Nephron progenitor cell (in vitro differentiated cells): ENCODE data around the gene CHIC1.
"Not testable (repeated sequence)": the region's sequence is repeated elsewhere in the genome, so short reads cannot be mapped to it uniquely, and the experiment has no call there.

Experiments used
- DNase-seq: peaks from one replicate; pipeline ENCODE4 v3.0.0; 2021
- H3K27ac Mint-ChIP-seq: 2 replicates; pipeline ENCODE4 v1.8.0; 2021; ENCODE audit warnings: mild to moderate bottlenecking, moderate library complexity, mixed read lengths
- H3K27me3 Mint-ChIP-seq: 2 replicates; pipeline ENCODE4 v1.8.0; 2021; ENCODE audit warnings: mild to moderate bottlenecking, low read depth, mixed read lengths; ENCODE audit not compliant: poor library complexity
- H3K36me3 Mint-ChIP-seq: 2 replicates; pipeline ENCODE4 v1.8.0; 2021; ENCODE audit warnings: low read depth, mixed read lengths
- H3K4me1 Mint-ChIP-seq: 2 replicates; pipeline ENCODE4 v1.8.0; 2021; ENCODE audit warnings: mixed read lengths
- H3K4me3 Mint-ChIP-seq: 2 replicates; pipeline ENCODE4 v1.8.0; 2021; ENCODE audit warnings: mild to moderate bottlenecking, moderate library complexity, mixed read lengths
- H3K9me3 Mint-ChIP-seq: 2 replicates; pipeline ENCODE4 v1.8.0; 2021; ENCODE audit warnings: mild to moderate bottlenecking, moderate library complexity, mixed read lengths
- TF ChIP-seq, protein P1 (sequence below): fragments of 200-600 bp; sonication (generic); IDR thresholded peaks from 2 replicates; pipeline ENCODE4 v1.5.0; 2021; ENCODE audit warnings: antibody characterized with exemption

Gene CHIC1

DNA sequence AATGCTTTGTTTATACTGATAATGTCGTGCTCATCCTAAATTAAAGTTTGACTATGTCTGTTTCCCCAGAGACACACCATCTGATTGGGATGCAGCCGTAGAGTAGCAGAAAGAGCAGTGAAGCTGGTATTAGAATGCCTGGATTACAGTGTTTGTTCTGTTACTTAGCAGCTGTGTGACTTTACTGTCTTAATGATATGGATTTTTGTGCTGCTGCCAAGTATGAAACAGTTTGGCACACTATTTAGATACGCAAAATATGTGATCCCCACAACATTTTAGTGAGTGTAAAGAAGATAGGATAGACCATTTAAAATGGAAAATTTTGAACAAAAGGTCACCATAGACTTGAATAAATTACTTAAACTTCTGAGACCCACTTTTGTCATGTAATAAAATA, 1.2 kb upstream of the CHIC1 start:
- no peaks in the 10 kb centered on the region for H3K27me3 Mint-ChIP-seq
- no peak overlapping the region for H3K27ac Mint-ChIP-seq
- no peak for DNase-seq
- peaks cover 9% of the 10 kb centered on the region for H3K4me1 Mint-ChIP-seq
- H3K36me3 Mint-ChIP-seq = no peaks in the 10 kb centered on the region
- peak overlapping the region; percentile 98 for H3K4me3 Mint-ChIP-seq
- H3K9me3 Mint-ChIP-seq = peaks cover 10% of the 10 kb centered on the region
- TF ChIP-seq, protein P1, sequence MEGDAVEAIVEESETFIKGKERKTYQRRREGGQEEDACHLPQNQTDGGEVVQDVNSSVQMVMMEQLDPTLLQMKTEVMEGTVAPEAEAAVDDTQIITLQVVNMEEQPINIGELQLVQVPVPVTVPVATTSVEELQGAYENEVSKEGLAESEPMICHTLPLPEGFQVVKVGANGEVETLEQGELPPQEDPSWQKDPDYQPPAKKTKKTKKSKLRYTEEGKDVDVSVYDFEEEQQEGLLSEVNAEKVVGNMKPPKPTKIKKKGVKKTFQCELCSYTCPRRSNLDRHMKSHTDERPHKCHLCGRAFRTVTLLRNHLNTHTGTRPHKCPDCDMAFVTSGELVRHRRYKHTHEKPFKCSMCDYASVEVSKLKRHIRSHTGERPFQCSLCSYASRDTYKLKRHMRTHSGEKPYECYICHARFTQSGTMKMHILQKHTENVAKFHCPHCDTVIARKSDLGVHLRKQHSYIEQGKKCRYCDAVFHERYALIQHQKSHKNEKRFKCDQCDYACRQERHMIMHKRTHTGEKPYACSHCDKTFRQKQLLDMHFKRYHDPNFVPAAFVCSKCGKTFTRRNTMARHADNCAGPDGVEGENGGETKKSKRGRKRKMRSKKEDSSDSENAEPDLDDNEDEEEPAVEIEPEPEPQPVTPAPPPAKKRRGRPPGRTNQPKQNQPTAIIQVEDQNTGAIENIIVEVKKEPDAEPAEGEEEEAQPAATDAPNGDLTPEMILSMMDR = no peak

- Mint-ChIP-seq H3K4me3 (peak overlapping the region; percentile 98), H3K27ac (peak overlapping the region; percentile 82), H3K36me3 (no peaks in the 10 kb centered on the region), H3K4me1 (peaks cover 9% of the 10 kb centered on the region), H3K9me3 (peaks cover 4% of the 10 kb centered on the region), H3K27me3 (no peaks in the 10 kb centered on the region)
- no peak for DNase-seq
- TF ChIP-seq, protein P1 = no peak
Observed at GRCh38 chrX:73562458-73562857, 539 bp upstream of the CHIC1 start.

DNA sequence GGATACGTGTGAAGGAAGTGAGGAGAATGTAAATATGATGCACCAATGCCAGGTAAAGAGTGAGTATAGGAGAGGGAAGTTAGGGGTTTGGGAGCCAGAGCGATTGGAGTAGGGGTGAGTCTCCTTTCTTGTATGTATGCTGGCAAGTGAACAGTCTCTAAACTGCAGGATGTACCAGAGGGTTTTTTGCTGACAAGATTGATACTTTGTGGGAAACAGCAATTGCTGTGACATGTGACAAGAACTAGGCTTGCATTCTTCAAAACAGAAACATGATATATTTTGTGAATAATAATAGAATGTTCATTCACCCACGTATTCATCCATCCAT, 706 bp downstream of the CHIC1 start:
- Mint-ChIP-seq H3K27ac (peak overlapping the region; percentile 99), H3K4me3 (peak overlapping the region; percentile 98), H3K9me3 (peaks cover 2% of the 10 kb centered on the region), H3K4me1 (peaks cover 9% of the 10 kb centered on the region), H3K36me3 (no peaks in the 10 kb centered on the region), H3K27me3 (no peaks in the 10 kb centered on the region)
- TF ChIP-seq, protein P1 = no peak
- DNase-seq = no peak

DNA sequence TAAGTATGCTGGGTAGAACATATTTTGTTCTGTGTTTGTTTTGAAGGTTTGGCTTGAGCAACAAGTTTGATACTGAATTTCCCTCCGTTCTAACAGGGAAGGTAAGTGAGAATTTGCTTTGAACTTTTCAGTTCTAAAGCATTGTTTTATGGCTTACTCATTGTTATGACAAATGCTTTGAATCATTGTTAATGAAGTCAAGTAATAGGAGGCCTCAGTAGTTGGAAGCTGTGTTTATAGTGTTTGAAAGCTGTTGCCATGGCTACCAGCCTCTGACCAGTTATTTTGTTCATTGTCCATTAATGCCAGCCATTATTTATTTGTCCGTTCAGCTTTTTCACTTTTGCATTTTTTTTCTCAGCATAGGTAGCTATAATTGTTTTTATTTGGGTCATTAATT, 14.4 kb downstream of the CHIC1 start:
- peaks cover 43% of the 10 kb centered on the region for H3K4me1 Mint-ChIP-seq
- peak; percentile 9 for DNase-seq
- no peak overlapping the region for H3K4me3 Mint-ChIP-seq
- H3K27me3 Mint-ChIP-seq = no peaks in the 10 kb centered on the region
- TF ChIP-seq, protein P1 = no peak
- H3K36me3 Mint-ChIP-seq = peaks cover 30% of the 10 kb centered on the region
- H3K9me3 Mint-ChIP-seq = peaks cover 26% of the 10 kb centered on the region
- H3K27ac Mint-ChIP-seq = peak overlapping the region; percentile 82

DNA sequence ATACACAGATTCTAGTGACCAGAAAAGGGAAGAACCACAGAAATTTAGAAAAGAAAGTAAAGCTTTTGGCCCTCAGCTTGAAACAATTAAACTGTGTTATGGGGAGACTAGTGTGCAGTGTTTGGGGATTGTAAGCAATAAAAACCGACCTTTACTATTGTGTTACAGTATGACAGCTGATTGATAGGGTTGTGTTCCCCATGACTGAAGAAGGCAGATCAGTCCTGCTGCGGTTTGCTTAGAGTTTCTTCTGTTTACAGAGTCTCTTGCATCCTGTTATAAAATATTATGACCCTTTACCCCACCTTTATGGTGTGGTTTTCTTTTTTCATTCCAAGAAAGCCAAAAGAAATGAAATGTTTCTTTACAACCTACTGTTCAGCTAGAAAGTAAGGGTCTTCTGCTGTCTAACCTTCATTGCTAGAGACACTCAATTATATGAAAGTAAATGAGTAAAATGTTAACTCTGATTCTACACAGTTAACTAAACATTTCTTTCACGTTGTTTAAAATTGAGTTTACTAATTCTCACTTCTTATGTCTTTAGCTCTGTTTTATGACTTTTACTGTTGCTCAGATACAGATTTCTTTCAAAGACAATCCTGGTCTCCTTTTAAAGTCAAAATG, 18.1 kb downstream of the CHIC1 start:
- Mint-ChIP-seq H3K27me3 (no peaks in the 10 kb centered on the region), H3K4me3 (peak overlapping the region; percentile 41), H3K4me1 (peaks cover 59% of the 10 kb centered on the region), H3K36me3 (peaks cover 7% of the 10 kb centered on the region), H3K9me3 (no peaks in the 10 kb centered on the region), H3K27ac (peak overlapping the region; percentile 91)
- TF ChIP-seq, protein P1 = no peak
- peak; percentile 7 for DNase-seq

GRCh38 chrX:73597758-73598157, 34.8 kb downstream of the CHIC1 start:
- not testable (repeated sequence) for DNase-seq, H3K27me3 Mint-ChIP-seq, H3K27ac Mint-ChIP-seq, H3K4me3 Mint-ChIP-seq, H3K4me1 Mint-ChIP-seq
- H3K36me3 Mint-ChIP-seq = peaks cover 80% of the 10 kb centered on the region
- H3K9me3 Mint-ChIP-seq = peaks cover 67% of the 10 kb centered on the region
